ENCODE results near the gene SEPTIN10.

The SEPTIN10 gene

DNA sequence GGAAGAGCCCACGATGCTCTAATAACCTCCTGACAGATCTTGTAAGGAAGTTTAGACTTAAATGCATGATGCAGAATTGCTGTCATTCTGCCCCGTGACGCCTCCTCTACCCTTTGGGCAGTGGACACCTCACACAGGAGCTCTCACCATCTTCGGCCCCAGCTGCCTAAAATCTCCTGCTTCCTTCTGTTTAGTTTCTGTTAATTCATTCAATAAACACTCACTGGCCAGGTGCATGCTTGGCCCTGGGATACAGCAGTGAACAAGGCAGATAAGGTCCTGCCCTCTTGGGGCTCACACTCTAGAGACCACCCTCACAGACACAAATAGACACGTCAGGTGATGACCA, 81.1 kb downstream of the SEPTIN10 start:
- Histone ChIP-seq H3K36me3 (ENCODE audit: insufficient read depth, low read length) (no peaks in the 10 kb centered on the region), H3K9me3 (ENCODE audit: low read depth, low read length) (no peaks in the 10 kb centered on the region), H3K4me3 (no peak overlapping the region), H3K27ac (no peak overlapping the region), H3K9ac (ENCODE audit: insufficient read length) (no peak overlapping the region)
- DNase-seq (ENCODE audit: low read depth, low spot score) = no peak
- TF ChIP-seq FOXP2 (optimal IDR thresholded peaks at IDR 0.05; ENCODE audit: control extremely low read depth, extremely low read length, insufficient read depth) (no peak), POLR2AphosphoS5 (IDR thresholded peaks at IDR 0.05; ENCODE audit: borderline replicate concordance, low read depth, low read length) (no peak), EZH2 (IDR thresholded peaks at IDR 0.05) (no peak)

DNA sequence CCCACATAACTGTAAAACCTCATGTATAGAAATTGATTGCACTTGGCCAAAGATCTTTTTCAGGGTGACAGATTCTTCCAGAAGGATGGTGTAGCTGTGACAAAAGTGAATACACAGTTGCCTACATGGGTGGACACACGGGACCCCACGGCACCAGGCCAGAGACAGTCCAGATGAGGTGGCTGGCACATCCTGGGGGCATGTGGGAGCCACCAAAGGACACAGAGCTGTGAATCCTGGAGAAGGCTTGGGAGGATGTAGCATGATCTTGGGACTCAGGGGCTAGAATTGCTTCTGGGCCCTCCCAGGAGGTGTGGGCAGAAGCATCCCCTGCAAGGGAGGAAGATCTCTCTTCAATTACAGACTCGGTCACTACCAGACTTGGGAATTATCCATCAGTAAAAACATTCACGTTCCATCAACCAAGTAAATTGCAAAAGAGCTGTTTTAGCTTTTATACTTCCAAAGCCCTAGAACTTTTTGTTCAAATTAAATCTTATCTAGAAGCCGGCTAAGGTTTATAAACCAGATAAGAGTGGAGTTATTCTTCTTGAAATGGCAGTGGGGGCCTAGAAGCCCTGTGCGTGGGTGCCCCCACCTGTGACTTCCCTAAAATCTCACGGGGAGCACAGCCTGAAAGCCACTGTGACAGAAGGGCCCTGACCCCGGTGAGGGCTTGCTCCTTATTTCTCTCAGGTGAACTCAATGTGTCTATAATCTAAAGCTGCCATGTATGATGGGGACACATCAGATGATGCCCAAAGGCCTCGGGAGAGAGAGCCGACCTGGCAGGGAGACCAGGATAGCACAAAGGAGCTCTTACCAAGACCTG, 81.7 kb downstream of the SEPTIN10 start:
- no peak for TF ChIP-seq EZH2 (IDR thresholded peaks at IDR 0.05)
- no peak for DNase-seq (ENCODE audit: low read depth, low spot score)
- Histone ChIP-seq H3K9ac (ENCODE audit: insufficient read length) (no peak overlapping the region), H3K27ac (no peak overlapping the region), H3K4me3 (no peak overlapping the region), H3K9me3 (ENCODE audit: low read depth, low read length) (no peaks in the 10 kb centered on the region), H3K36me3 (ENCODE audit: insufficient read depth, low read length) (no peaks in the 10 kb centered on the region)

GRCh38 chr2:109531221-109531620, 82.5 kb downstream of the SEPTIN10 start:
- no peaks in the 10 kb centered on the region for H3K9me3 ChIP-seq (ENCODE audit: low read depth, low read length)
- no peak overlapping the region for H3K9ac ChIP-seq (ENCODE audit: insufficient read length)
- H3K27ac ChIP-seq = no peak overlapping the region
- no peak for DNase-seq (ENCODE audit: low read depth, low spot score)
- H3K36me3 ChIP-seq (ENCODE audit: insufficient read depth, low read length) = no peaks in the 10 kb centered on the region
- TF ChIP-seq FOXP2 (optimal IDR thresholded peaks at IDR 0.05; ENCODE audit: control extremely low read depth, extremely low read length, insufficient read depth) (no peak), EZH2 (IDR thresholded peaks at IDR 0.05) (no peak), POLR2AphosphoS5 (IDR thresholded peaks at IDR 0.05; ENCODE audit: borderline replicate concordance, low read depth, low read length) (no peak)
- no peak overlapping the region for H3K4me3 ChIP-seq

DNA sequence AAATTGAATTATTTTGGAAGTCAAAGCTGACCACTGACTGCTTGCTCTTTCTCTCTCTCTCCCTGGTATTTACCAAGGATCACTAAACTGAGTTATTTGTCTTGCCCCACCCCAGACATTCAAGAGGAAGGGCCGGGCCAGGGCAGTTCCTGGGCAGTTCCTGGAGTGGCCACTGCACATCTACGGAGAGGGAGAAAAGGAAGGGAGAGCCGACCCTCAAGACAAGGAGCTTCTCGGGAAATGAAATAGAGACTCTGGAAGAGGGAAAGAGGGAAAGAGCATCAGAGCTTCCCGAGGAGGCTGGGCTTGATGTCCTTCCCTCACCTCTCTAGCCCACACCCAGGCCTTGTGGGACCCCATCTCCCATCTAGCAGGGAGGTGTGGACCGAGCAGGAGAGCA, 83.1 kb downstream of the SEPTIN10 start:
- Histone ChIP-seq H3K4me3 (no peak overlapping the region), H3K9me3 (ENCODE audit: low read depth, low read length) (no peaks in the 10 kb centered on the region), H3K9ac (ENCODE audit: insufficient read length) (no peak overlapping the region), H3K27ac (no peak overlapping the region), H3K36me3 (ENCODE audit: insufficient read depth, low read length) (no peaks in the 10 kb centered on the region)
- DNase-seq (ENCODE audit: low read depth, low spot score) = no peak
- TF ChIP-seq FOXP2 (optimal IDR thresholded peaks at IDR 0.05; ENCODE audit: control extremely low read depth, extremely low read length, insufficient read depth) (no peak), EZH2 (IDR thresholded peaks at IDR 0.05) (no peak), POLR2AphosphoS5 (IDR thresholded peaks at IDR 0.05; ENCODE audit: borderline replicate concordance, low read depth, low read length) (no peak)

GRCh38 chr2:109529532-109530449, 84.0 kb downstream of the SEPTIN10 start:
- Histone ChIP-seq H3K36me3 (ENCODE audit: insufficient read depth, low read length) (no peaks in the 10 kb centered on the region), H3K27ac (no peak overlapping the region), H3K9ac (ENCODE audit: insufficient read length) (no peak overlapping the region), H3K4me3 (no peak overlapping the region), H3K9me3 (ENCODE audit: low read depth, low read length) (no peaks in the 10 kb centered on the region)
- TF ChIP-seq EZH2 (IDR thresholded peaks at IDR 0.05) (no peak), FOXP2 (optimal IDR thresholded peaks at IDR 0.05; ENCODE audit: control extremely low read depth, extremely low read length, insufficient read depth) (no peak), POLR2AphosphoS5 (IDR thresholded peaks at IDR 0.05; ENCODE audit: borderline replicate concordance, low read depth, low read length) (no peak)
- no peak for DNase-seq (ENCODE audit: low read depth, low spot score)

- Histone ChIP-seq H3K4me3 (no peak overlapping the region), H3K9ac (ENCODE audit: insufficient read length) (no peak overlapping the region), H3K36me3 (ENCODE audit: insufficient read depth, low read length) (no peaks in the 10 kb centered on the region), H3K27ac (no peak overlapping the region), H3K9me3 (ENCODE audit: low read depth, low read length) (no peaks in the 10 kb centered on the region)
- TF ChIP-seq EZH2 (IDR thresholded peaks at IDR 0.05) (no peak), POLR2AphosphoS5 (IDR thresholded peaks at IDR 0.05; ENCODE audit: borderline replicate concordance, low read depth, low read length) (no peak), FOXP2 (optimal IDR thresholded peaks at IDR 0.05; ENCODE audit: control extremely low read depth, extremely low read length, insufficient read depth) (no peak)
- DNase-seq (ENCODE audit: low read depth, low spot score) = no peak
Measured at GRCh38 chr2:109528811-109529501, 84.8 kb downstream of the SEPTIN10 start.

- H3K4me3 ChIP-seq = no peak overlapping the region
- H3K9ac ChIP-seq (ENCODE audit: insufficient read length) = no peak overlapping the region
- no peak overlapping the region for H3K27ac ChIP-seq
- TF ChIP-seq FOXP2 (optimal IDR thresholded peaks at IDR 0.05; ENCODE audit: control extremely low read depth, extremely low read length, insufficient read depth) = no peak
- no peak for TF ChIP-seq POLR2AphosphoS5 (IDR thresholded peaks at IDR 0.05; ENCODE audit: borderline replicate concordance, low read depth, low read length)
- no peak for TF ChIP-seq EZH2 (IDR thresholded peaks at IDR 0.05)
- no peak for DNase-seq (ENCODE audit: low read depth, low spot score)
- H3K36me3 ChIP-seq (ENCODE audit: insufficient read depth, low read length) = no peaks in the 10 kb centered on the region
- H3K9me3 ChIP-seq (ENCODE audit: low read depth, low read length) = no peaks in the 10 kb centered on the region
Measured at GRCh38 chr2:109527846-109528705, 85.7 kb downstream of the SEPTIN10 start.
